ENCODE data around the gene RPUSD1.

DNA sequence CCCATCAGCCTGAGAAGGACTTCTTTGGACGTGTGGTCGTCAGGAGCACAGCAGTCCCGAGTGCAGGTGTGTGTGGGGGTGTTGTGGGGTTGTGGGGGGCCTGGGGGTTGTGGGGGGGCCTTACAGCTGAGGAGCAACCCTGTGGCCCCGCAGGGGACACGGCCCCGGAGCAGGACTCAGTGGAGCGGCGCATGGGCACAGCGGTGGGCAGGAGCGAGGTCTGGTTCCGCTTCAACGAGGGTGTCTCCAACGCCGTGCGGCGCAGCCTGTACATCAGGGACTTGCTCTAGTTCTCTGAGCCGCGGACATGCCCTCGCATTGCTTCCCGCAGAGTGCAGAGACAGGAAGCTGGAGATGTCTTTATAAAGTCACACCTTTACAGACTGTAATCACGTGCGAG, 9.5 kb upstream of the RPUSD1 start:
- TF ChIP-seq, protein P1, sequence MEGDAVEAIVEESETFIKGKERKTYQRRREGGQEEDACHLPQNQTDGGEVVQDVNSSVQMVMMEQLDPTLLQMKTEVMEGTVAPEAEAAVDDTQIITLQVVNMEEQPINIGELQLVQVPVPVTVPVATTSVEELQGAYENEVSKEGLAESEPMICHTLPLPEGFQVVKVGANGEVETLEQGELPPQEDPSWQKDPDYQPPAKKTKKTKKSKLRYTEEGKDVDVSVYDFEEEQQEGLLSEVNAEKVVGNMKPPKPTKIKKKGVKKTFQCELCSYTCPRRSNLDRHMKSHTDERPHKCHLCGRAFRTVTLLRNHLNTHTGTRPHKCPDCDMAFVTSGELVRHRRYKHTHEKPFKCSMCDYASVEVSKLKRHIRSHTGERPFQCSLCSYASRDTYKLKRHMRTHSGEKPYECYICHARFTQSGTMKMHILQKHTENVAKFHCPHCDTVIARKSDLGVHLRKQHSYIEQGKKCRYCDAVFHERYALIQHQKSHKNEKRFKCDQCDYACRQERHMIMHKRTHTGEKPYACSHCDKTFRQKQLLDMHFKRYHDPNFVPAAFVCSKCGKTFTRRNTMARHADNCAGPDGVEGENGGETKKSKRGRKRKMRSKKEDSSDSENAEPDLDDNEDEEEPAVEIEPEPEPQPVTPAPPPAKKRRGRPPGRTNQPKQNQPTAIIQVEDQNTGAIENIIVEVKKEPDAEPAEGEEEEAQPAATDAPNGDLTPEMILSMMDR (conservative IDR thresholded peaks at IDR 0.05): no peak
- no peak for TF ChIP-seq EZH2 (IDR thresholded peaks at IDR 0.05; ENCODE audit: low read depth)

Data from PC-9 (cell line).